ENCODE results near the gene UBL4B. TPM values are rescaled to one million over a fixed set of nuclear protein-coding genes. Genes with fewer than 3 reads are reported as not detected.

Gene UBL4B
- total RNA-seq (2022; extraction: Qiagen RNA extraction; ENCODE audit: low read depth): not detected in 5 replicates

GRCh38 chr1:110112143-110112542, at the start of gene UBL4B:
Gene UBL4B (plus strand): TSS chr1:110112443. CDS start chr1:110112535, 92 bp downstream.

GRCh38 chr1:110070671-110071242, 41.5 kb upstream of the UBL4B start, which contains the start of gene ALX3:
Gene ALX3 (minus strand): TSS chr1:110070672. CDS start chr1:110070612, 60 bp downstream.

GRCh38 chr1:110150330-110151174, 38.3 kb downstream of the UBL4B start, which contains the start of gene SLC6A17:
Gene SLC6A17 (plus strand): TSS chr1:110150494. CDS start chr1:110166930, 16,436 bp downstream.

Other genes starting within 250 kb of the UBL4B start
- gene CSF1, start 201.6 kb upstream of the UBL4B start, total RNA-seq (2022; extraction: Qiagen RNA extraction; ENCODE audit: low read depth): 20.2 to 27.9 TPM (median 27.0 TPM) in 5 replicates
- 50.7 to 61.5 TPM (median 56.9 TPM) in 5 replicates for gene AHCYL1, start 127.7 kb upstream of the UBL4B start, total RNA-seq (2022; extraction: Qiagen RNA extraction; ENCODE audit: low read depth)
- gene STRIP1, start 77.8 kb upstream of the UBL4B start, total RNA-seq (2022; extraction: Qiagen RNA extraction; ENCODE audit: low read depth): 11.1 to 15.1 TPM (median 13.8 TPM) in 5 replicates
- not detected in 5 replicates for gene ALX3, start 41.8 kb upstream of the UBL4B start, total RNA-seq (2022; extraction: Qiagen RNA extraction; ENCODE audit: low read depth)
- 4.9 to 6.5 TPM (median 6.4 TPM) in 5 replicates for gene SLC6A17, start 38.1 kb downstream of the UBL4B start, total RNA-seq (2022; extraction: Qiagen RNA extraction; ENCODE audit: low read depth)
- gene KCNC4, start 97.9 kb downstream of the UBL4B start, total RNA-seq (2022; extraction: Qiagen RNA extraction; ENCODE audit: low read depth): 2.7 to 4.2 TPM (median 3.6 TPM) in 5 replicates
- 9.0 to 11.4 TPM (median 10.4 TPM) in 5 replicates for gene RBM15, start 226.9 kb downstream of the UBL4B start, total RNA-seq (2022; extraction: Qiagen RNA extraction; ENCODE audit: low read depth)